ENCODE measurements around the gene SVIL.

Gene SVIL

GRCh38 chr10:29634764-29635625 is at the start of gene SVIL:
TSS of gene SVIL (minus strand) at chr10:29634971. CDS start at chr10:29555058, 79,913 bp downstream.
- DNase-seq, result no peak

DNA sequence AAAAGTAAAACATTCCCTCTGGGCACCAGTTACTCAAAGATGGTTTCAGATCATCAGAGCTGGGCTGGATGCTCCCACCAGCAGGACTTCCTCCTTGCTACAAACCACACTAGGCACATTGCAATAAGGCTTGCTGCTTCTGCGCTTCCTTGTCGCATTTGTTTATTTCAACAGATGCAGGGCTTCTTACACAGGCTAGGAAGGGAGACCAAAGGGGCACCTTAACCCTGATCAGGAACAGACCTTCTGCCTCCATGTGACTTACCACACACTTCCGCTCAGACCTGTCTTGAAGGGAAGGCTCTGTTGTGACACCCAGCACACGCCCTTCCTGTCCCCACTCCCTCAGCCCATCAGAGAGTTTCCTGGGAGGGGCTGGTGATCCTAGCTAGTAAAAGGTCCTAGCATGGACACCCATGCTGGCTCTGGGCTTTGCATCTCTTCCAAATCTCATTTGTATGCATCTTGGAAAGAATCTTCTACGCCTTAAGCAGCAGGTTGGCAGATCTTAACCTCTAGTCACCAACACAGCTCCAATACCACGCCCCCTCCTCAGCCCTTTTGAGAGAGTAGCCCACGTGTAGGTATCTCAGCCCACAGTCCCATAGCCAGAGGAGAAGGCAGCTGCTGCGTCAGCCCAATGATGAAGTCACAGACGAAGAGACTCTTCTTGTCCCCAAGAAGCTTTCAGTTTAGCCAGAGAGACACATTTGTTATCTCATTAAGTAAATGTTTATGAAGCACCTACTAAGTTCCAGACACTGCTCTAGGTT is 47.1 kb upstream of the SVIL start:
- DNase-seq, result no peak

- DNase-seq, result no peak
These were observed 45.3 kb upstream of the SVIL start for GRCh38 chr10:29680091-29680490.

DNA sequence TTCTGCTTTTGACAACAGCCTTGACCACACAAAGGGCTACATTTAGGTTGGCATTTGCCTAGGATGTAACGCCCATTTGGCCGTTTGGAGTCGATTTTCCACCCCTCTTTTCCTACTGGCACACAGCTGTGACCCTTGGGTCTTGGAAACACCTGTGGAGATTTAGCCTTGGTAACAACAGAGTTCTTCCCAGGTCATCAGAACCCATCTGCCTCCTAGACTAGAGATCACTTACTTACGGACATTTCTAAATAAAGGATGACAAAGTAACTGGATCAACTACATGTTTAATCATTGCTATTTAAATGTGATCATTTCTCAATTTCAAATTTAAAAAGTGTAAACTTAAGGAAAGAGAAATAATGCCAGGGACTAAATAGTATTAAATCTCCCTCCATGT is 42.0 kb upstream of the SVIL start:
- DNase-seq, result no peak

DNA sequence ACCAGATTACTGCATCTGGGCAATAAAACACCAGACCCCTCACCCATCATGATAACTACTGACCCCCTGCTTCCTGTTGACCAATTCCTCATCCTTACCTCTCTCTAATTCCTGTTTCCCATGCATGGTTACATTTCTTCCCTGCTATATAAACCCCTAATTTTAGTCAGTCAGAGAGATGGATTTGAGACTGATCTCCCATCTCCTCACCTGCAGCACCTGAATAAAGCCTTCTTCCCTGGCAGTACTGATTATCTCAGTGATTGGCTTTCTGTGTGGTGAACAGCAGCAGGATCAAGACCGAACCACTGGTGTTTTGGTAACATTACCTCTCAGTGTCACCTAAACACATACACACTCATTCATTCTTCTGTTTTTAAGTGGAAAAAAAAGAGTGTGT is 41.2 kb upstream of the SVIL start:
- DNase-seq, result no peak

- DNase-seq, result no peak
These were observed 37.2 kb upstream of the SVIL start for GRCh38 chr10:29671968-29672367.

- DNase-seq, result no peak
These were observed 36.5 kb upstream of the SVIL start for GRCh38 chr10:29671228-29671780.

DNA sequence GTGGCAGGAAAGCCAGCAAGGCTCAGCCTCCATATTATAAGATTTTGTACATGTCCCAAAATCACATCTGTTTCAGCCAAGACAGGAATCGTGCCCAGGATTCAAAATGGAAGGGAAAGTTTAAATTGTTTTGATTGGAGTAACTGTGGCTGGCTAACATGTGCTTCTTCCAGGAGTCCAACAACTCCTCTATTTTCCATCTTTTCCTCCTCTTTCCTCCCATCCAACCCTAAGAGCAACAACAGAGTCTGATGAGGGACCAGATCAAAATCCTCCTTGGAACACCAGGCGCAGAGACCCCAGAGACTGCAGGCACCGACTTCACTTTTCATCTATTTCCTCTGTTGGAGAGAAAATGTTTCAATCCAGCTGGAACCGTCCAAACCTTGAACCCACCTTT is 36.0 kb upstream of the SVIL start:
- DNase-seq, result no peak

DNA sequence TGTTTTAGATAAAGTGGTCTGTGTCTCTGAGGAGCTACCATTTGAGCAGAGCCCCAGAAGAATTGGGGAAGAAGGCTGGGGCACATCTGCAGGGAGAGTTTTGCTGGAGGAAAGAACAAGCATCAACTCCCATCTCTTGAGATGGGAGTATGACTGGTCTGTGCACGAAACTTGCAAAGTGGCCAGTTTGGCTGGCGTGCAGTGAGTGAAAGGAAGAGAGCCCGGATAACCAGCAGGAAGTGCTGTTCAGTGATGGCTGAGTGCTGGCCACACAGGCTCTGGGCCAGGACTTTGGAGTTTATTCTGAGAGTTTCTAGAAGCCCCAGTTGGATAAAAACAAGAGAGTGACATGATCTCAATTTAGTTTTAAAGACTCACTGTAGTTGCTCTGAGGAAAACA is 34.4 kb upstream of the SVIL start:
- no peak for DNase-seq

- DNase-seq, result no peak
These were observed 33.9 kb upstream of the SVIL start for GRCh38 chr10:29668628-29669027.

- no peak for DNase-seq
These were observed 32.4 kb upstream of the SVIL start for GRCh38 chr10:29667191-29667590.

- no peak for DNase-seq
These were observed 31.4 kb upstream of the SVIL start for GRCh38 chr10:29666201-29666600.

DNA sequence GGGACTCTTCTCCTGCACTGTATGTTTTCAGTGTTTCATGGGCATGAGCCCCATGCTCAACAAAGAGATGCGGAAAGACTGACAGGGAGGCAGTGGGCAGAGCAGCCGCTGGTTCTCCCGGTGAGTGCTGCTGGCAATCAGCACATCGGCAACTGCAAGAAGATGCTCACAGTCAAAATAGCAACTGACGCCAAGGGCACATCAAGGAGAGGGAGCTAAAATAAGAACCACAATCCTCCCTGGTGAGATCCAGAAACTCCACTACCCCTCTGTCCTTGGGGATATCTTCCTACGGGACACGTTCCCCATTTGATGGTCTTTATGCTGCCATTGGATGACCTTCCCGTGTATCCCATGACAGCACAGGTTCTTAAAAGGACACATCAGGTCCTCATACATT is 28.9 kb upstream of the SVIL start:
- no peak for DNase-seq

GRCh38 chr10:29658984-29659965 is 24.5 kb upstream of the SVIL start:
- peak in 1 of 2 experiments; percentile 20 for DNase-seq

- DNase-seq, result no peak
These were observed 23.0 kb upstream of the SVIL start for GRCh38 chr10:29657719-29658274.

GRCh38 chr10:29656451-29656992 is 21.8 kb upstream of the SVIL start:
- no peak for DNase-seq

- no peak for DNase-seq
These were observed 17.4 kb upstream of the SVIL start for GRCh38 chr10:29652192-29652591.

DNA sequence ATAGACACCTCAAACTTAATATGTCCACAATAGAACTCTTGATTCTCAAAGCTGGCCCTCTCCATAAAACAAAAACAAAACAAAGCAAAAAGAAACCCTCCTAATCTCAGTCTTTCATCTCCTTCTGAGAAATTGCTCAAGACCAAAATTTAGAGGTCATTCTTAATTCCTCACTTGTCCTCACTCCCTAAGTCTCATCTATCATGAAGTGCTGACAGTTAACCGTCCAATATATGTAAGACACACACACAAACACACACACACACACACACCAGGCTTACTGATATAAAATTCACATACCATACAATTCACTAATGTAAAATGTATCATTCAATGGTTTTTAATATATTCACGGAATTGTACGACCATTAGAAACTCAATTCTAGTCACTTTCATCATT is 17.0 kb upstream of the SVIL start:
- DNase-seq, result no peak

DNA sequence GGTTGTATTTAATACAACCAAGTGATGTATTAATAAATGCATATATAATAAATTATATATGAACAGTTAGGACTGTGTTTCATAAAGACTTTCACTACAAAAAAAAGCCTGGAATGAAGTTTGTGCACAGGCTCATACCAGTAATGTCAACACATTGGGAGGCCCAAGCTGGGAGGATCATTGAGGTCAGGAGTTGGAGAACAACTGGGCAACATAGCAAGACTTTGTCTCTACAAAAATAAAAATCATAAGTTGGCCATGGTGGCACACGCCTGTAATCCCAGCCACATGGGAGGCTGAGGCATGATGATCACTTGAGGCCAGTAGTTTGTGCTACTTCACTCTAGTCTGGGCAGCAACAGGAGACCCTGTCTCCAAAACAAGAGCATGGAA is 15.8 kb upstream of the SVIL start:
- DNase-seq, result no peak

GRCh38 chr10:29649561-29650551 is 15.1 kb upstream of the SVIL start:
- DNase-seq, result no peak

GRCh38 chr10:29648983-29649268 is 14.2 kb upstream of the SVIL start:
- DNase-seq, result no peak
